ENCODE data around the gene TEX36.
"Not testable (repeated sequence)": the region's sequence is repeated elsewhere in the genome, so short reads cannot be mapped to it uniquely, and the experiment has no call there.

The TEX36 gene

GRCh38 chr10:125629758-125630376 lies 53.1 kb downstream of the TEX36 start:
- DNase-seq (ENCODE audit: low spot score), result no peak

GRCh38 chr10:125628104-125629049 lies 54.6 kb downstream of the TEX36 start:
- DNase-seq (ENCODE audit: low spot score), result no peak

DNA sequence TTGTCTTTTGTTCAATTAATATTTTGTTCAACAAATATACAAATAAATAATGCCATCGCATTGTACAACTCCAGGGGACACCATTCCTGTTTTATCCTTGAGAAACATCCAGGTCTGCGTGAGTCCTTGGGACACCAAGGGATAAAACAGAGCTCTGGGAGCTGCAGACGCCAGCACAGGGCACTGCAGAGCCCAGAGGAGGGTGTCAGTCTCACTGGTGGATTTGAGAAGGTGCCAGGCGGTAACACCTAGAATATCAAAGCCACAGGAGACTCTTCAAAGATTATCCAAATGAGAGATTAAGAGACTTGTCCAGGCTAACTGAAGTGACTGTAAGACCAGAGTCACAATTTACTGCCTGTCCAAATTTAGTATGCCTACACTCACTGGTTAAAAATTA lies 55.3 kb downstream of the TEX36 start:
- no peak for DNase-seq (ENCODE audit: low spot score)

- DNase-seq (ENCODE audit: low spot score), result no peak
Measured at GRCh38 chr10:125626671-125627070, 56.3 kb downstream of the TEX36 start.

GRCh38 chr10:125625586-125625985 lies 57.4 kb downstream of the TEX36 start:
- no peak for DNase-seq (ENCODE audit: low spot score)

DNA sequence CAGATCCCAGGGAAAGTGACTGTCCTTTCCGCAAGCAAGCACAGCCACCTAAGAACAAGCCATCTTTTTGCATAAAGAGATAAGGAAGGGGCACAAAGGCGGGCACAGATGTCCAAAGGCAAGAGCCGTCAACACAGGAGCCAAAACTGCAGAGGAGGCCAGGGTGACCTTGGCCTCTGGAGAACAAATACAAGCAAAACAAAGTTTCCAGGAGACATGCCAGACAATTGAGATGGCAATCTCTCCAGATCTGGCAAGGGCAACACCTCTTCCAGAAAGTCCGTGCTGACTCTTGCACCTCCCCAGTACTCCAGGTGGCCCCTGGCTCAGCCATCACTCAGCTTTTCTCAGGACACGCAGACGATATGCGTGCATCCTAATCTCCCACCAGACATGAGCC lies 58.2 kb downstream of the TEX36 start:
- DNase-seq (ENCODE audit: low spot score), result no peak

DNA sequence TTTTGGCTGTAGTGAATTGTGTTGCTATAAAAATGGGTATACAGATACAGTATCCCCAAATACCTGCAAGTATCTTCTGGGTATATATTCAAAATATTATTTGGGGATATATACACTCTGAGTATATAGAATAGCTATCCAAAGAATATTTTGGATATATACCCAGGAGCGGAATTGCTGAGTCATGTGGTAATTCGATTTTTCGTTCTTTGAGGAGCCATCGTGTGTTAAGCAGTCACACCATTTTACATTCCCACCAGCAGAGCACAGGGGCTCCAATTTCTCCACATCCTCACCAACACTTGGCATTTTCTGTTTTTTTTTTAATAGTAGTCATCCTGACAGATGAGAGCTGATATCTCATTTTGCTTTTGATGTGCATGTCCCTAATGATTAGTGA lies 61.9 kb downstream of the TEX36 start:
- DNase-seq (ENCODE audit: low spot score), result no peak

GRCh38 chr10:125620401-125620800 lies 62.6 kb downstream of the TEX36 start:
- DNase-seq (ENCODE audit: low spot score), result no peak

DNA sequence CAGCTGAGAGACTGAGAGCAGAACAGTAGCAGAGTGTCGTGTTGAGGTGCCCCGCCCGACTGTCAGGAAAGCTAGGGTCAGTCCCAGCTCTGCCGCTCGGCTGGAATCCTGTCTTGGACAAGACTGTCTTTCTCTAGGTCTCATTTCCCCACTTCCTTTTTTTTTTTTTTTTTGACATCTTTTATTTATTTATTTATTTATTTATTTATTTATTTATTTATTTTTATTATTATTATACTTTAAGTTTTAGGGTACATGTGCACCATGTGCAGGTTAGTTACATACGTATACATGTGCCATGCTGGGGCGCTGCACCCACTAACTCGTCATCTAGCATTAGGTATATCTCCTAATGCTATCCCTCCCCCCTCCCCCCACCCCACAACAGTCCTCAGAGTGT lies 69.9 kb downstream of the TEX36 start:
- not testable (repeated sequence) for DNase-seq (ENCODE audit: low spot score)

DNA sequence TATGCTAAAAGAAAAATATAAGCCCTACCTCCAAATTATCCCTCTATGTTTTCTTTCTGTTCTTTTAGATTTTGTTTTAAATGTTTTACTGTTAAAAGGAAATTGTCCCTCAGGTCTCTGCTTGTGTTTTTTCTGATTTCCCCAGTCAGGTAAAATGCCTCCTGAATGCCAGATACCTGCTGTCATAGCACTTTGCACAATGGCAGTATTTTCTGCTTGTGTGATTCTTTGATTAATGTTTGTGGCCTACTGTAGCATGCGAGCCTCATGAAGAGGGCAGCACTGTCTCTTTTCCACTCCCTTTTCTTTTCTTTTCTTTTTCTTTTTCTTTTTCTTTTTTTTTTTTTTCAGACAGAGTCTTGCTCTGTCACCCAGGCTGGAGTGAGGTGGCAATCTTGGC lies 71.2 kb downstream of the TEX36 start:
- DNase-seq (ENCODE audit: low spot score), result no peak

DNA sequence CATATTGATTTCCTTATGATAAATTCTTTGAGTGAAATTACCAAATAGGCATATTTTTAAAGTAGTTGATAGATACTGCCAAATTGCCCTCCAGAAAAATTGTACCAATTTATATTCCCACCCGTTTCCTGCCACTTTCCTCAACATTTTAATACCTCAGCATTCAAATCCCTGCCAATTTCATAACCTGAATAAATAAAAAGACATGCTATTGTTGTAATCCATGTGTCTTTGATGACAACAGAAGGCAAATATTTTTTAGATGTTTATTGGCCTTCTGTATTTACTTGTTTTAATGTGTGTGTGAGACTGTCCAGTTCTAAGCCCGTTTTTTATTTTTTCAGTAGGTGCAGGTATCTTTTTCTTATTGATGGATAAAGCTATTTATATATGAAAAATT lies 71.7 kb downstream of the TEX36 start:
- DNase-seq (ENCODE audit: low spot score), result no peak

- no peak for DNase-seq (ENCODE audit: low spot score)
Measured at GRCh38 chr10:125609859-125610258, 73.1 kb downstream of the TEX36 start.

- DNase-seq (ENCODE audit: low spot score), result no peak
Measured at GRCh38 chr10:125608474-125608873, 74.5 kb downstream of the TEX36 start.

GRCh38 chr10:125607689-125608290 lies 75.2 kb downstream of the TEX36 start:
- no peak for DNase-seq (ENCODE audit: low spot score)

DNA sequence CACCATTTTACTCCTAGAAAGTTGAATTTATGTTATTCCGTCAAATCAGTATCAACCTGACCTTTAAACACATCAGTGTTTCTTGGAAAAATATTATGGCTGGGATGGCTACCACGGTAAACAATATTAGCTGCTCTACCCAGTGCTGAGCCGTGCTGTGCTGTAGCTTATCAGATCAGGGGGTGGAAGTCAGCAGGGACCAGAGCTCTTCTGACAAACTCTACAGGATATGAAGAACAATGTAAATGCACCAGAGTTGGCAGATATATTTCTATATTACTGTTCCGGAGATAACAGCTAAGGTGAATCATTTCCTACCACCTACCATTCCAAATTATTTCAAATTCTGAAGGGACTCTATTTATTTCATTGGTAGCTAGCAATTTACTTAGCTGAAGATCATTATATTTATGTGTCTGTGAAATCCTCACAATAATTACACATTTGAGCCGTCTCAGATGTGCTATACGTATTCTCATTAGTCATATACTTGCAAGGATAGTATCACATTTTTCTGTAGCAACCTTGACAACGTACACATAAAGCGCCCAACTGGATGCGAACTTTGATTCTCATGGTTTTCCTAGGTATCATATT lies 76.5 kb downstream of the TEX36 start:
- no peak for DNase-seq (ENCODE audit: low spot score)

All from CD4-positive, alpha-beta T cell treated with Interleukin-6 at 100 ng/mL for 8 hours (primary cell).